ENCODE measurements around the gene GFPT2.

- TF ChIP-seq, protein P1, sequence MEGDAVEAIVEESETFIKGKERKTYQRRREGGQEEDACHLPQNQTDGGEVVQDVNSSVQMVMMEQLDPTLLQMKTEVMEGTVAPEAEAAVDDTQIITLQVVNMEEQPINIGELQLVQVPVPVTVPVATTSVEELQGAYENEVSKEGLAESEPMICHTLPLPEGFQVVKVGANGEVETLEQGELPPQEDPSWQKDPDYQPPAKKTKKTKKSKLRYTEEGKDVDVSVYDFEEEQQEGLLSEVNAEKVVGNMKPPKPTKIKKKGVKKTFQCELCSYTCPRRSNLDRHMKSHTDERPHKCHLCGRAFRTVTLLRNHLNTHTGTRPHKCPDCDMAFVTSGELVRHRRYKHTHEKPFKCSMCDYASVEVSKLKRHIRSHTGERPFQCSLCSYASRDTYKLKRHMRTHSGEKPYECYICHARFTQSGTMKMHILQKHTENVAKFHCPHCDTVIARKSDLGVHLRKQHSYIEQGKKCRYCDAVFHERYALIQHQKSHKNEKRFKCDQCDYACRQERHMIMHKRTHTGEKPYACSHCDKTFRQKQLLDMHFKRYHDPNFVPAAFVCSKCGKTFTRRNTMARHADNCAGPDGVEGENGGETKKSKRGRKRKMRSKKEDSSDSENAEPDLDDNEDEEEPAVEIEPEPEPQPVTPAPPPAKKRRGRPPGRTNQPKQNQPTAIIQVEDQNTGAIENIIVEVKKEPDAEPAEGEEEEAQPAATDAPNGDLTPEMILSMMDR (IDR thresholded peaks at IDR 0.05) = no peak
- TF ChIP-seq KDM5A (IDR thresholded peaks at IDR 0.05) (no peak), RFX5 (IDR thresholded peaks at IDR 0.05) (no peak), RCOR1 (IDR thresholded peaks at IDR 0.05; ENCODE audit: low read depth, low read length) (no peak), FOSL2 (IDR thresholded peaks at IDR 0.05) (no peak), FOSL2 (CRISPR knock-in tag; IDR thresholded peaks at IDR 0.05) (no peak), CEBPB (IDR thresholded peaks at IDR 0.05) (no peak), BHLHE40 (IDR thresholded peaks at IDR 0.05; ENCODE audit: low read depth, low read length) (no peak), RAD21 (conservative IDR thresholded peaks at IDR 0.05 in 1 of 2, IDR thresholded peaks at IDR 0.05 in 1 of 2) (no peak), EP300 (IDR thresholded peaks at IDR 0.05) (no peak), SREBF2 (IDR thresholded peaks at IDR 0.05) (no peak), MYC (IDR thresholded peaks at IDR 0.05; ENCODE audit: borderline replicate concordance, low read length) (no peak), MAX (IDR thresholded peaks at IDR 0.05) (no peak), SMC3 (IDR thresholded peaks at IDR 0.05) (no peak)
- TF ChIP-seq, protein P2, sequence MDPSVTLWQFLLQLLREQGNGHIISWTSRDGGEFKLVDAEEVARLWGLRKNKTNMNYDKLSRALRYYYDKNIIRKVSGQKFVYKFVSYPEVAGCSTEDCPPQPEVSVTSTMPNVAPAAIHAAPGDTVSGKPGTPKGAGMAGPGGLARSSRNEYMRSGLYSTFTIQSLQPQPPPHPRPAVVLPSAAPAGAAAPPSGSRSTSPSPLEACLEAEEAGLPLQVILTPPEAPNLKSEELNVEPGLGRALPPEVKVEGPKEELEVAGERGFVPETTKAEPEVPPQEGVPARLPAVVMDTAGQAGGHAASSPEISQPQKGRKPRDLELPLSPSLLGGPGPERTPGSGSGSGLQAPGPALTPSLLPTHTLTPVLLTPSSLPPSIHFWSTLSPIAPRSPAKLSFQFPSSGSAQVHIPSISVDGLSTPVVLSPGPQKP (IDR thresholded peaks at IDR 0.05; ENCODE audit: low read depth, low read length) = no peak
Observed at GRCh38 chr5:180287868-180288267, 65.3 kb downstream of the GFPT2 start.
